Measurements from ENCODE around the gene GRN. TPM values are rescaled to one million over a fixed set of nuclear protein-coding genes. Genes with fewer than 3 reads are reported as not detected.
"Not testable (repeated sequence)": the region's sequence is repeated elsewhere in the genome, so short reads cannot be mapped to it uniquely, and the experiment has no call there.

The GRN gene
- total RNA-seq, 1 donor from 2014 or later, result 601 TPM

- no peak for DNase-seq (ENCODE audit: low read depth)
Measured at GRCh38 chr17:44383363-44383762, 38.3 kb downstream of the GRN start.

- DNase-seq (ENCODE audit: low read depth), result no peak
Measured at GRCh38 chr17:44383861-44384260, 38.8 kb downstream of the GRN start.

GRCh38 chr17:44384281-44384822, 39.2 kb downstream of the GRN start:
- no peak for DNase-seq (ENCODE audit: low read depth)

GRCh38 chr17:44384823-44385286, 39.8 kb downstream of the GRN start:
- DNase-seq (ENCODE audit: low read depth), result no peak

- peak; percentile 28 for DNase-seq (ENCODE audit: low read depth)
Measured at GRCh38 chr17:44385287-44386181, 40.4 kb downstream of the GRN start.

- DNase-seq (ENCODE audit: low read depth), result no peak
Measured at GRCh38 chr17:44386182-44386525, 41.1 kb downstream of the GRN start.

GRCh38 chr17:44387804-44388203, 42.7 kb downstream of the GRN start:
- DNase-seq (ENCODE audit: low read depth), result no peak

- DNase-seq (ENCODE audit: low read depth), result no peak
Measured at GRCh38 chr17:44389281-44389680, 44.2 kb downstream of the GRN start, which contains the start of gene ITGA2B. ITGA2B (minus strand) TSS chr17:44389649; CDS start chr17:44389473, 176 bp downstream.

- DNase-seq (ENCODE audit: low read depth), result no peak
Measured at GRCh38 chr17:44389723-44390202, 44.7 kb downstream of the GRN start.

GRCh38 chr17:44390250-44390870, 45.3 kb downstream of the GRN start:
- no peak for DNase-seq (ENCODE audit: low read depth)

- DNase-seq (ENCODE audit: low read depth), result not testable (repeated sequence)
Measured at GRCh38 chr17:44394112-44394511, 49.0 kb downstream of the GRN start.

GRCh38 chr17:44394833-44395232, 49.7 kb downstream of the GRN start:
- DNase-seq (ENCODE audit: low read depth), result no peak

- no peak for DNase-seq (ENCODE audit: low read depth)
Measured at GRCh38 chr17:44396946-44397345, 51.8 kb downstream of the GRN start.

- no peak for DNase-seq (ENCODE audit: low read depth)
Measured at GRCh38 chr17:44397479-44398440, 52.7 kb downstream of the GRN start.

- no peak for DNase-seq (ENCODE audit: low read depth)
Measured at GRCh38 chr17:44398692-44399691, 53.9 kb downstream of the GRN start.

GRCh38 chr17:44400226-44400847, 55.2 kb downstream of the GRN start:
- peak; percentile 40 for DNase-seq (ENCODE audit: low read depth)

All from renal cortical epithelial cell (primary cell).